HepG2 (cell line): ENCODE results near the gene RNASE13. TPM values are rescaled to one million over a fixed set of nuclear protein-coding genes. Genes with fewer than 3 reads are reported as not detected.

Experiments
- ATF2 ChIP-seq: sonication (generic); formaldehyde crosslinking; IDR thresholded peaks from 2 replicates; pipeline ENCODE4 v1.4.0; 2020; ENCODE audit warnings: missing genetic modification reagents
- HDAC6 ChIP-seq: fragments of 200-600 bp; sonication (generic); IDR thresholded peaks from 2 replicates; pipeline ENCODE4 v1.7.0; 2017; ENCODE audit warnings: mild to moderate bottlenecking, antibody characterized with exemption, low read length, low read depth
- KDM2A ChIP-seq: sonication (generic); formaldehyde crosslinking; IDR thresholded peaks from 2 replicates; pipeline ENCODE4 v1.4.0; 2020; ENCODE audit warnings: low read depth, missing genetic modification reagents, borderline replicate concordance
- MED8 ChIP-seq: sonication (generic); formaldehyde crosslinking; IDR thresholded peaks from 2 replicates; pipeline ENCODE4 v1.8.1; 2023; ENCODE audit warnings: mild to moderate bottlenecking, missing genetic modification reagents; ENCODE audit not compliant: insufficient replicate concordance
- RNF2 ChIP-seq: fragments of 450-650 bp; conservative IDR thresholded peaks from 2 replicates; pipeline ENCODE4 v1.6.1; 2016; ENCODE audit warnings: low read depth
- SPEN ChIP-seq: sonication (generic); formaldehyde crosslinking; IDR thresholded peaks from 2 replicates; pipeline ENCODE4 v1.5.1; 2020; ENCODE audit warnings: low read depth, mild to moderate bottlenecking, missing genetic modification reagents
- SUZ12 ChIP-seq: fragments of 150-350 bp; IDR thresholded peaks from 2 replicates; pipeline ENCODE4 v1.6.1; 2014; ENCODE audit warnings: low read depth, low read length
- TCF12 ChIP-seq, 2 experiments: fragments of 450-650 bp in 1 of 2; sonication (generic) in 1 of 2; formaldehyde crosslinking in 1 of 2; IDR thresholded peaks; 2 replicates each; pipeline versions ENCODE4 v1.6.1 to v1.8.0; 2017 to 2022; ENCODE audit warnings: antibody characterized with exemption in 1 of 2, mild to moderate bottlenecking in 1 of 2, missing genetic modification reagents in 1 of 2, moderate library complexity in 1 of 2
- U2AF1 ChIP-seq: fragments of 200-400 bp; formaldehyde crosslinking; optimal IDR thresholded peaks from 2 replicates; pipeline ENCODE3; 2017; ENCODE audit warnings: mild to moderate bottlenecking, low read depth, low read length
- ZBTB8A ChIP-seq: sonication (generic); formaldehyde crosslinking; IDR thresholded peaks from 2 replicates; pipeline ENCODE4 v1.4.0; 2020; ENCODE audit warnings: mild to moderate bottlenecking, low read depth, missing genetic modification reagents, borderline replicate concordance
- ZHX1 ChIP-seq: sonication (generic); formaldehyde crosslinking; IDR thresholded peaks from 2 replicates; pipeline ENCODE4 v1.8.1; 2022; ENCODE audit warnings: low read depth, mild to moderate bottlenecking, missing genetic modification reagents
- ZNF235 ChIP-seq: sonication (generic); formaldehyde crosslinking; IDR thresholded peaks from 2 replicates; pipeline ENCODE4 v1.8.1; 2023; ENCODE audit warnings: mild to moderate bottlenecking, missing genetic modification reagents, borderline replicate concordance
- ZNF605 ChIP-seq: sonication (generic); formaldehyde crosslinking; IDR thresholded peaks from 2 replicates; pipeline ENCODE4 v1.8.0; 2022; ENCODE audit warnings: mild to moderate bottlenecking, missing genetic modification reagents
- ZNF615 ChIP-seq: sonication (generic); formaldehyde crosslinking; IDR thresholded peaks from 2 replicates; pipeline ENCODE4 v1.5.0; 2020; ENCODE audit warnings: mild to moderate bottlenecking, missing genetic modification reagents, borderline replicate concordance
- ZNF652 ChIP-seq: IDR thresholded peaks from 2 replicates; pipeline ENCODE4 v1.6.1; 2016; ENCODE audit warnings: low read depth, borderline replicate concordance
- ZNF660 ChIP-seq: sonication (generic); formaldehyde crosslinking; IDR thresholded peaks from 2 replicates; pipeline ENCODE4 v1.5.1; 2020; ENCODE audit warnings: mild to moderate bottlenecking, low read depth, missing genetic modification reagents, borderline replicate concordance
- ZNF737 ChIP-seq: sonication (generic); formaldehyde crosslinking; IDR thresholded peaks from 2 replicates; pipeline ENCODE4 v1.5.0; 2020; ENCODE audit warnings: missing genetic modification reagents, mild to moderate bottlenecking, borderline replicate concordance
- polyA plus RNA-seq, 8 experiments: library from polyadenylated mRNA; depleted of rRNA in 3 of 8; stranded (reverse) in 7 of 8; unstranded in 1 of 8; fragments of >200 nt; fragmentation: Illumina TruSeq in 4 of 8; extraction: Trizol in 4 of 8; gene quantifications; 2 replicates each; pipeline versions ENCODE4 v1.2.1 to v1.2.3, GENCODE V29; 2011 to 2016; ENCODE audit warnings: low read depth in 4 of 8, missing spikeins in 1 of 8, mixed read lengths in 1 of 8; ENCODE audit not compliant: insufficient read depth in 1 of 8
- total RNA-seq, 5 experiments: library from RNA; depleted of rRNA; stranded (reverse); fragments of >200 nt; fragmentation: Illumina TruSeq; extraction: Trizol; gene quantifications; 2 replicates each; pipeline ENCODE4 v1.2.3, GENCODE V29; 2016; ENCODE audit warnings: low read depth in 1 of 5
- TF ChIP-seq, protein P1 (sequence below): sonication (generic); formaldehyde crosslinking; IDR thresholded peaks from 2 replicates; pipeline ENCODE4 v1.5.0; 2020; ENCODE audit warnings: missing genetic modification reagents
- TF ChIP-seq, protein P2 (sequence below): sonication (generic); formaldehyde crosslinking; IDR thresholded peaks from 2 replicates; pipeline ENCODE4 v1.4.0; 2020; ENCODE audit warnings: mild to moderate bottlenecking, missing genetic modification reagents
- TF ChIP-seq, protein P3 (sequence below): sonication (generic); formaldehyde crosslinking; IDR thresholded peaks from 2 replicates; pipeline ENCODE4 v1.5.1; 2020; ENCODE audit warnings: mild to moderate bottlenecking, missing genetic modification reagents, moderate library complexity

The RNASE13 gene
- total and polyA plus RNA-seq, 2 of the 13 experiments (the other 11 are each of a cell fraction or from before 2014, with no cell fraction given) = 1.0 TPM; not detected in 1

GRCh38 chr14:21071225-21072030 lies 36.8 kb upstream of the RNASE13 start (continued):
- TF ChIP-seq, protein P1, sequence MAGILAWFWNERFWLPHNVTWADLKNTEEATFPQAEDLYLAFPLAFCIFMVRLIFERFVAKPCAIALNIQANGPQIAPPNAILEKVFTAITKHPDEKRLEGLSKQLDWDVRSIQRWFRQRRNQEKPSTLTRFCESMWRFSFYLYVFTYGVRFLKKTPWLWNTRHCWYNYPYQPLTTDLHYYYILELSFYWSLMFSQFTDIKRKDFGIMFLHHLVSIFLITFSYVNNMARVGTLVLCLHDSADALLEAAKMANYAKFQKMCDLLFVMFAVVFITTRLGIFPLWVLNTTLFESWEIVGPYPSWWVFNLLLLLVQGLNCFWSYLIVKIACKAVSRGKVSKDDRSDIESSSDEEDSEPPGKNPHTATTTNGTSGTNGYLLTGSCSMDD (CRISPR knock-in tag) = no peak
- TF ChIP-seq ZHX1 (CRISPR knock-in tag) (no peak), SPEN (CRISPR knock-in tag) (peak; percentile 68; the same call in 1 of the 2 replicates), KDM2A (CRISPR knock-in tag) (peak; percentile 76), ATF2 (CRISPR knock-in tag) (no peak), MED8 (no peak), ZNF660 (CRISPR knock-in tag) (no peak), ZBTB8A (CRISPR knock-in tag) (no peak), HDAC6 (no peak), SUZ12 (no peak), U2AF1 (peak; percentile 19), ZNF737 (CRISPR knock-in tag) (no peak), ZNF652 (CRISPR knock-in tag) (no peak), ZNF605 (CRISPR knock-in tag) (no peak), ZNF235 (CRISPR knock-in tag) (0 out of 2 replicates have a peak, but pooled peaks have one; percentile 41), RNF2 (no peak), TCF12 (IDR thresholded peaks at IDR 0.05) (no peak), TCF12 (CRISPR knock-in tag; IDR thresholded peaks at IDR 0.05) (peak; percentile 13; the same call in 1 of the 2 replicates), ZNF615 (CRISPR knock-in tag) (no peak)
- TF ChIP-seq, protein P2, sequence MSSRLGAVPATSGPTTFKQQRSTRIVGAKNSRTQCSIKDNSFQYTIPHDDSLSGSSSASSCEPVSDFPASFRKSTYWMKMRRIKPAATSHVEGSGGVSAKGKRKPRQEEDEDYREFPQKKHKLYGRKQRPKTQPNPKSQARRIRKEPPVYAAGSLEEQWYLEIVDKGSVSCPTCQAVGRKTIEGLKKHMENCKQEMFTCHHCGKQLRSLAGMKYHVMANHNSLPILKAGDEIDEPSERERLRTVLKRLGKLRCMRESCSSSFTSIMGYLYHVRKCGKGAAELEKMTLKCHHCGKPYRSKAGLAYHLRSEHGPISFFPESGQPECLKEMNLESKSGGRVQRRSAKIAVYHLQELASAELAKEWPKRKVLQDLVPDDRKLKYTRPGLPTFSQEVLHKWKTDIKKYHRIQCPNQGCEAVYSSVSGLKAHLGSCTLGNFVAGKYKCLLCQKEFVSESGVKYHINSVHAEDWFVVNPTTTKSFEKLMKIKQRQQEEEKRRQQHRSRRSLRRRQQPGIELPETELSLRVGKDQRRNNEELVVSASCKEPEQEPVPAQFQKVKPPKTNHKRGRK (CRISPR knock-in tag) = no peak
- TF ChIP-seq, protein P3, sequence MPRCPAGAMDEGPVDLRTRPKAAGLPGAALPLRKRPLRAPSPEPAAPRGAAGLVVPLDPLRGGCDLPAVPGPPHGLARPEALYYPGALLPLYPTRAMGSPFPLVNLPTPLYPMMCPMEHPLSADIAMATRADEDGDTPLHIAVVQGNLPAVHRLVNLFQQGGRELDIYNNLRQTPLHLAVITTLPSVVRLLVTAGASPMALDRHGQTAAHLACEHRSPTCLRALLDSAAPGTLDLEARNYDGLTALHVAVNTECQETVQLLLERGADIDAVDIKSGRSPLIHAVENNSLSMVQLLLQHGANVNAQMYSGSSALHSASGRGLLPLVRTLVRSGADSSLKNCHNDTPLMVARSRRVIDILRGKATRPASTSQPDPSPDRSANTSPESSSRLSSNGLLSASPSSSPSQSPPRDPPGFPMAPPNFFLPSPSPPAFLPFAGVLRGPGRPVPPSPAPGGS (CRISPR knock-in tag) = no peak
